NCI-H1105 treated with DMSO at 0.1 percent for 48 hours (cell line): ENCODE data around the gene KRT28.
"Not testable (repeated sequence)": the region's sequence is repeated elsewhere in the genome, so short reads cannot be mapped to it uniquely, and the experiment has no call there.

ENCODE experiments used
- DNase-seq: peaks from one replicate; lab custom pipeline; 2025; lab: John Stamatoyannopoulos, UW

The KRT28 gene

GRCh38 chr17:40818733-40819527 lies 19.2 kb upstream of the KRT28 start:
- peak; percentile 74 for DNase-seq

GRCh38 chr17:40818343-40818732 lies 18.6 kb upstream of the KRT28 start:
- DNase-seq, result no peak

- no peak for DNase-seq
Observed at GRCh38 chr17:40817103-40817682, 17.4 kb upstream of the KRT28 start.

- no peak for DNase-seq
Observed at GRCh38 chr17:40816569-40816968, 16.8 kb upstream of the KRT28 start.

GRCh38 chr17:40815381-40815780 lies 15.6 kb upstream of the KRT28 start:
- DNase-seq, result no peak

- not testable (repeated sequence) for DNase-seq
Observed at GRCh38 chr17:40814657-40815056, 14.9 kb upstream of the KRT28 start.

GRCh38 chr17:40813804-40814203 lies 14.0 kb upstream of the KRT28 start:
- no peak for DNase-seq

GRCh38 chr17:40812639-40813038 lies 12.9 kb upstream of the KRT28 start:
- no peak for DNase-seq

- DNase-seq, result no peak
Observed at GRCh38 chr17:40810494-40810893, 10.7 kb upstream of the KRT28 start.

- no peak for DNase-seq
Observed at GRCh38 chr17:40809721-40810421, 10.1 kb upstream of the KRT28 start.

GRCh38 chr17:40806131-40806530 lies 6.4 kb upstream of the KRT28 start:
- no peak for DNase-seq

GRCh38 chr17:40803617-40804082 lies 3.9 kb upstream of the KRT28 start:
- peak; percentile 72 for DNase-seq

- DNase-seq, result no peak
Observed at GRCh38 chr17:40801157-40801556, 1.4 kb upstream of the KRT28 start.

- no peak for DNase-seq
Observed at GRCh38 chr17:40800381-40800780, 622 bp upstream of the KRT28 start.

- no peak for DNase-seq
Observed at GRCh38 chr17:40796846-40797245, 2.9 kb downstream of the KRT28 start.

GRCh38 chr17:40795019-40795667 lies 4.6 kb downstream of the KRT28 start:
- DNase-seq, result no peak

GRCh38 chr17:40794466-40794865 lies 5.3 kb downstream of the KRT28 start:
- DNase-seq, result peak; percentile 7

- DNase-seq, result no peak
Observed at GRCh38 chr17:40793832-40794231, 5.9 kb downstream of the KRT28 start.

GRCh38 chr17:40791787-40792436 lies 7.8 kb downstream of the KRT28 start:
- DNase-seq, result no peak

- no peak for DNase-seq
Observed at GRCh38 chr17:40791111-40791510, 8.6 kb downstream of the KRT28 start.

- no peak for DNase-seq
Observed at GRCh38 chr17:40782450-40782849, 17.3 kb downstream of the KRT28 start, which contains the start of gene KRT27. Gene KRT27 (minus strand): TSS chr17:40782550. CDS start chr17:40782493, 57 bp downstream.
